ENCODE data around the gene PLA1A.

Gene PLA1A

DNA sequence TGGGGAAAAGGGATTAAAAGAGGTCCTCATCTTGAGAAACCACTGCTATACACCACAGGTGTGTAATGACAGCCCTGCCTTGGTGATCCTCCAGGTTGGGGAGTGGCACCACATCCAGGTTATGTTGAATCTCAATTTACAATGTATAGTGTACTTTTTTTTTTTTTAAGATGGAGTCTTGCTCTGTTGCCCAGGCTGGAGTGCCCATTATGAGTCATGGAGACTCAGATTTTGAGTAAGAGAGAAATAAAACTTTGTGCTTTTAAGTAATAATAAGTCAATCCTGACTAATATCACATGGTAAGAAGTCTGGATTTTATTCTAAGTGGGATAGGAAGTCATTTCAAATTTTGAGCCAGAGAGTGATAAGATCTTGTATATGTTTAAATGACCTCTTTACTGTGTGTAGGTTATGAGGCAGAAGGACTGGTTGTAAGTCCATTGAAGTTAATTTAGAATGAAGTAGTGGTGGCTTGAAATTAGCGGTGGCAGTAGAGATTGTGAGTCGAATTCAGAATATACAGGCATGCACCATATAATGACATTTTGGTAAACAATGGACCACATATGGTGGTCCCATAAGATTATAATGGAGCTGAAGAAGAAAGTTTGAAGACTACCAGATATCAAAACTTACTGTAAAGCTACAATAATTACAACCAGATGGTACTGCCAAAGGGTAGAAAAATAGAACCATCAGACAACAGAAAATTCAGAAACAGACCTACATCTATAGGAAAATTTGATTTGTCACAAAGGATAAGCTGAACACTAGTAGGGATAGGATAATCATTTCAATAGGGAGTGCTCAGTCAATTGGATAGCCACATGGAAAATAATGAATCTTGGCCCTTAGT lies 42.0 kb downstream of the PLA1A start:
- DNase-seq: no peak

DNA sequence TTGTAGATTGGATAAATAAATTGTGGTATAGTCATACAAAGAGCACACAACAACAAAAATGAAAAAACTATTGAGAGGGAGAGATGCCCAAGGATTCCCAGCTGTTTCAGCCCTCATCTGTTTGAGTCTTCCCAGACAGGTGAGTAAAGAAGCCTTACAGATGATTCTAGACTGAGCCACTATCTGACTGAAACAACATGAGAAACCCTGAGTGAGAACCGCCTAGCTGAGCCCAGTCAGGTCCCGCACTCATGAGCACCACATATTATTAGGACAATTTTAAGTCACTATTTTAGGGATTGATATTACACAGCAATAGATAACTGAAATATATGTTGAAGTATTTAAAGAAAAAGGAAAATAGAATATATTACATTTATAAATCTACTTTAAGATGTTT lies 43.7 kb downstream of the PLA1A start:
- DNase-seq: no peak

DNA sequence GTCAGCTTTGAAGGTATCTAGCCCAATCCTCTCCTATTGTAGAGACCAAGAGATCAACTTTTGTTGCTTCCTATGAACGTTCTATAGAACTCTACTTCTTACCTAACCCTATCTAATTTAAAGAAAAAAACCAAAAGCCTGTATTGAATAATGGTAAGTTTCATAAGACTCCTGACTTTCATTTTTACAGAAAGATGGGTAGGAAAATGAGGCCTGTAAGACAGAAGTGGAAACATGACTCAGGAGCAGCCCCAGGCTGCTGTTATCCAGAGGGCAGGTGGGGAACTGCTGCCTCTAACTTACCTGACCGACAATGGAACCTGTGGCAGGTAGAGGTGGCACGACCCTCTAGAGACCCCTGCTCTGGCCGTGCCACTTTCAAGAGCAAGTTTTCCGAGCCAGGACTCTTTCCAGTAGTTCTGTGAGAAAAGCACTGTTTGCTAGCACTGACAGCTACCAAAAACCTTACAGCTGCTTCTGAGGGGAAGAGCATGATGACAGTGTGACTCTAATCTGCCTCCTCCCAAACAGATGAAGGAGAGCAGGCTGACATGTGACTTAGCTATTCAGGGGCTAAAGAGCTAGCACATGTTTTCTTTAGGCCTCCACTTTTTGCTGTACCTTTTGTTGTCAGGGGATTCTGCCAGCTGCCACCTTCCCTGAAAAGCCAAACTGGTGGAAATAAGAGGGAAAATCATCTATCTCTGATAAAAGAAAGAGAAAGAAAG lies 45.2 kb downstream of the PLA1A start:
- no peak for DNase-seq

- no peak for DNase-seq
These were observed 45.8 kb downstream of the PLA1A start for GRCh38 chr3:119643528-119643927.

DNA sequence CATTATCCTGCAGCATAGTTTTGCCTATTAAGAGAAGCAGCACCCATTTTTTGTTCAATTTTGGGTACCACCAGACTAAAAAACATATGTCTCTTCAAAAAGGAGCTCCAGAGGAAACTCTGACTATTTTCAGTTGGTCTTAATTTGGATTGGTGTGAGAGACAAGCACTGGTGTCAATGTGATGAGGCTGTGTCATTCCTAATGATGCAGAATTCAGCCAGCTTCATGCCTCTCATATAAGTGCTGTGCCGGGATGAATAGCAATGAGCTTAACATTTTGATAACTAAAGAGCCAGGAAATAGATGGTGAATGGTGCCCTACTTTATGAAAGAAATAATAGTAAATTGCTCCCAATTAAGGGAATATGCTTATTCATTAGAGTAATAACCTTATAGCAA lies 46.8 kb downstream of the PLA1A start:
- no peak for DNase-seq

DNA sequence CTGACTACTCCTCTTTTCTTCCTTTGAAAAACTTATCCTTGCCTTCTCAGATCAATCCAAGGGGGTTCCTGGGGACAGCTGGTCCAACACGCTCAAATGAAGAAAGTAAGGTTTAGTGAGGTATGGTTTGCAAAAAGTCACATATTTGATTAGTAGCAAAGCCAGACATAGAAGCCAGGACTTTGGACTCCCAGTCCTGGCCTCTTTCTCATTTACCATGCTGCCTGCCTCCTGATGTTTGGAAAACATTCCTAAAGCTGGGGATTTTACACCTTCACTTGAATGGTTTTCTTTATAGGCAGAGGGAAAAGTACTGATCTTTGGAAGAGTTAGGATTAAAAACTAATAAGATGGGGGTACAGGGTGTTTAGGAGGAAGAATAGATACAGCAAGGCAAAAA lies 48.1 kb downstream of the PLA1A start:
- DNase-seq: no peak

- DNase-seq: no peak
These were observed 49.5 kb downstream of the PLA1A start for GRCh38 chr3:119647171-119647570.

DNA sequence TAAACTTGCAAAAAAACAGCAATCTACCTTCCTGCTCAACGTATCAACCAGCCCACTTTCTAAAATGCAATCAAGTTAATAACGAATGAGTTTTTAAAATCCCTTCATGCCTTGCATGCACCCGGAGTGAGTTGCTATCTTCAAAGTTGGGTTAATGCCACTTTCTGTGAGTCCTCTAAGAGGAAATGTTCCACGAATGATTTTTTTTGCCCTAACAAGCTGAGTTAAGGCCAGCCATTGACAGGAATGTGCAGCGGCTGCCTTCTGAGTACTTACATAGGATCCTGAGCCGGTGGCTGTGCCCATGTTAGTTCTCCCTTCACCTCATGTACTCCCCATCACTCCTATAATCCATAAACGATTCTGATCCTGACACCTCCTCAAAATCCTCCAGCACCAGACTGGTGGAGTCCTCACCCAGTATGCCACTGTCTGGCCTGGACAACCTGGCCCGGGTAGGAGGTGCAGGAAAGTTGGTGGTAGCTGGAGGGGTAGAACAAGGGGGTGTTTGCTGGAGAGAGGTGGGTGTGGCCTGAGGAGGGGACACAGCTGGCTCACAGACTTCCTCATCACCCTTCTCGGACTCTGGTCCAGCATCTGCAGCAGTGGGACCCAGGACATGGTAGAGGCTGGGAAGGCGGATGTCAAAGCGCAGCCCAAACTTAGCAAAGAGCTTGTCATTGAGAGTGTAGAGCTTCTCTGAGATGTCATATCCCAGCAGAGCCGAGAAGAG lies 50.3 kb downstream of the PLA1A start:
- no peak for DNase-seq

GRCh38 chr3:119649761-119650160 lies 52.1 kb downstream of the PLA1A start:
- DNase-seq: no peak

DNA sequence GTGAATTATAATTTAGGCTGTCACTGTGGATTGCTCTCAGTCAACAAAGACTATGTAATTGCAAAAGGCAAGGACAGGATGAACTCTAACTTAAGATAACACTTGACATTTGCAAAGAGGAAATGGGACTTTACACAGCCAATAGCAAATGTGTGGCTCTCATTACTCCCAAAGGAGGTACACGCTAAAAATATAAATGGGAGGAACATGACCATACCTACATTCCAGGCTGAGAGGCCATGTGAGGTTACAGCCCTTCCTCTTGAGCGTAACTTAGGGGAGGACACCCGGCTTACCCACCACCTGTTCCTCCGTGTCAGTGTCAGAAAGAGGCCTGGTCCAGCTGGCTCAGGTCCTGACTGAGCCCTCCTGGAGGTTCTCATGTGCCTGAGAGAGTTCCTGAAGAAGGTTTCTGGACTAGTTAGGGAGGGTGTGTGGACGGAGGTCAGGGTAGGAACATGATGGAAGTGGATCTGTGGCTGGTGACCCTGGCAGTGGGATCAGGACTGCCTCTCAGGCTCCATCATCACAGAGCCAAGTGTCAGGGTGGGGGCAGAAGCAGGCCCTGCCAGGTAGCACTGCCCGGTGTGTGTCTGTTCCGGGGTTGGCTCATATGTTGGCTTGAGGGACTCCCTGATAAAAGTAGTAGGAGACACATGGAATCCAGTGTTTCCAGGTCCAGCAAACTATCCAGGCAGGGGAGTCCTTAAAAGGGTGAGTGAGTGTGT lies 54.8 kb downstream of the PLA1A start:
- no peak for DNase-seq

DNA sequence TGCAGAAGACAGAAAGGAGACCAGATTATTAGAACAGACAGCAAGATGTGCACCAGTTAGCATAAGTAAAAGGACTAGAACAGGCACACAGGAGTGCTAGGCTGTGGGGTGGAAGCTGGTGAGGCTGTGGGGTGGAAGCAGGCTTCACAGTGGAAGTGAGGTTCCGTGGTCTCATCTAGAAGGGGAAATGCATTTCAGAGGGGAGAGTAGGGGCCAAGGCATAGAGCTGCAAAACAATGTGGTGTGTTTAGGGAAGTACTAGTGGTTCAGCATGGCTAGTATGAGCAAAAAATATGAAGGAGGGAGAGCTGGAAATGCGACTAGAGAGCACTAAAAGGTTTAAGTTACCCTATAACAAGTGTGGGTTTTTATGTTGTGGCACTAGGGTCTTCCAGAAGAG lies 56.2 kb downstream of the PLA1A start:
- no peak for DNase-seq

DNA sequence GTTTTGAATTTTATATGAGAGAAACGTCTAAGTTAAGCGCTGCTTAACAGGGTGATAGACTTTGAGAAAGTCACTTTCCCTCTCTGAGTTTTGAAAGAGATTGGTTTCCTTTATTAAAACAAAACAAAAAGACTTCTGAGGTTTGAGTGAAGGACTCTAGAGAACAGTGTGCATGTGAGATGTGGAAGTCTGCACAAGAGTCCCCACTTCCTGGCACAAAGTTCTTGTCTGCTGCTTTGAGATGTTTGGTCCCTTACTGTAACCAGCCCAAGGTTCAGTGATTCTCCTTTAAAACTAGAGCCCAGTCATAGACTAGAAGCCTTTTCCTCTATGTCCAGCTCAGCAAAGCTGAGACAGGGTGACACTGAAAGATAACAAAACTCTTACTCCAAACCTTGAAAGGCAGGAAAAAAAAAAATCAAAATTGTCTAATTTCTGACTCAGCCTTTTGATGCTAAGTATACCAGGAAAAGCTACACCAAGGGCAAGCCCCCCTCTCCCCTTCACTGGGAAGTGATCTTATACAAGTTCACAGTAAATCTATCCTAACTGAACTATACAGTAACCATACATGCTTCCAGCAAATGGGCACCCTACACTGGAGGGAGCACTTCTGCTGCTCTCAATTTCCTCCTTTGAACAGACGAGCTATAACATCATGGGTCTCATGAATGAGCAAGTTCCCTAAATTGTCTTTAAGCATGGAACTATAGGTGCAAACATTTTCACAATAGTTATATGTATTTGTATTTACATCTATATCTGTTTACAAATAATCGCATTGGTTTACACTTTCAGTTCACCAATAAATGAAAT lies 60.4 kb downstream of the PLA1A start:
- DNase-seq: no peak

DNA sequence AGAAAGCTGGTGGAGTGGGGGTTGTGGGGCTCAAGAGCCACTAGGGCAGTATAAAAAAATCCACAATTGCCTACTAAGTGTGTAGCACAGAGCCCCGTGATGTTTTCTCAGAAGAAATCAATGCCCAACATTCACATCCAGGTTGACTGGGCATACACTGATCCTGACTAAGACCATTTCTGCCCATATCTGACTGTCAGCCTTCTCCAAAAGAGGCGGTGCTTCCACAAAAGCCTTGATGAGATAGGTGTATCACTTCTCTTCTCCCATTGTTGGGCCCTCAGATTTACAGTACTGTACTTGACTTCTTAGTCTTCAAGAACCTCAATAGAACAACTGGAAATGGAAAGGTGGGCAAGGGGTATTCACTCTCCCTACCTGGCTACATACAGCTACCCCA lies 61.3 kb downstream of the PLA1A start:
- DNase-seq: no peak

GRCh38 chr3:119659606-119660291 lies 62.1 kb downstream of the PLA1A start:
- no peak for DNase-seq

GRCh38 chr3:119660474-119661440 lies 63.1 kb downstream of the PLA1A start, which contains the start of gene POPDC2:
Gene POPDC2 (minus strand): TSS chr3:119660589. CDS start chr3:119660423, 166 bp downstream.
- no peak for DNase-seq

DNA sequence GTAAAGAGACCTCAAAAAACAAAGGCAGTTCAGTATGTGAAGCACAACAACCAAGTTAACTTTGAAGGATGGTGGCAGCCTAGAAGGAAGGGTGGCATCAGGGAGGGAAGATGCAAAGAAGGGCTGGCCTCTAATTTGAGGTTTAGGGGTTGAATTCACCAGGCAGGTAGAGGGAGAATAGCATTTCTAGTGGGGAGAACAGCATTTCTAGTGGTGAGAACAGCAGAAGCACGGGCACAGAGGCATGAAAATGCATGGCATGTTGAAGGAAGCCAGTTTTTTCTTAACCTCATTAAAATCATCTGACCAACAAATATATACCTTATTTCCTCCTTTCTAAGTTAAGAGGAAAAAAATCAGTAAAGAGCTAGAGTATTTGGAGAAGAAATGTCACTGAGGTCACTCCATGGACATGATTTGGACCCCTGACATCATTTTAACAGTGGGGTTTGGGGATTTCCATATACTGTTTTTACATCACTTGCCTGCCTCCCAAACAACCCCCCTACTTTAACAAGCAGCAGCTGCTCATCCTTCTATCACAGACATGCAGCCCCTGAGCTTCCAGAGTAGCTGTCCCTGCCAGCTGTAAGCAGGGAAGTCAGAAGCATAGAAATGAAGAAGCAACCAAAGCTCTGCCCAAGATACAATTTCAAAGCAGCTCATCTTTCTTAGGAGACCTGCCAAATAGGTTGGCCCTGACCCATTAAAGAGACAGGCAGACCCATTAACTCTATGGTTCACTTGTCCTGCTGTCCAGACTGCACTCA lies 65.1 kb downstream of the PLA1A start:
- no peak for DNase-seq

- no peak for DNase-seq
These were observed 66.2 kb downstream of the PLA1A start for GRCh38 chr3:119663885-119664284.

DNA sequence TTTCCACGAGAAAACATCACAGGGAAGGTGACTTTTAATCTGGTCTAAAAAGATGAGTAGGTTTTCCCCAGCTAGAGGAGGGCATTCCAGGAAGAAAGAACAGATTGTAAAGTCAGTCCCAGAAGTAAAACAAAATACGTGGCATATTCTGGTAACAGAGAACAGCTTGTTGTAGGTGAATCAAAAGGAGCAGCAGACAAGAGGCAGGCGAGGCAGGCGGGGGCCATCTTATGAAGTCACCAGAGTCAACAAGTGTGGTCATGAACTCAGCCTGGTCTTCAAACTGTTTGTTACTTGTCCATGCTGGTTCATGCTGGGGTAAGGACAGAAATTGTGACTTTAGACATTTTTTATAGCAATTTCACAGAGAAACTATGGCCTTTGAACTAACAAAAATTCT lies 66.7 kb downstream of the PLA1A start:
- DNase-seq: no peak

DNA sequence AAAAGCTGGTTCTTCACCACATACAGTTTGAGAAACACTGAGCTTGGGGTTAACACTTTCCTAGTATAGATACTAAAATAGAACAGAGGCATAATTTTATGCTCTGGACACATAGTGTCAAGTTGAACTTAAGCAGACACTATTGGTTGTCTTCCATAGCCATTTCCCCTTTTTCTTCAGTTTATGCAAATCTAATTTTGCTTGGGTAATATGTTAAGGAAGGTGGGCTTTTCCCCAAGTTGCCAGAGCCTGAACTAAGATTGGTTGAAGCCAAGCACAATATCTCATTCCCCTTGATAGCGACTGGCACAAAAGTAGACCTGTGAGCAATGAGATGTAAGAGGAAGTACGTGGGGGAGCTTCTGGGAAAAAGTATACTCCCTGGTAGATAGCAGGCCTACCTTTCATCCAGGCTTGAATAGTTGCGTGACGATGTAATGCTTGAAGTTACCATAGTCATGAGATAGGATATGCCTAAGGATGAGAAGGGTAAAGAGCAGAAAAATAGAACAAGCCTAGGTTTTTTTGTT lies 67.2 kb downstream of the PLA1A start:
- DNase-seq: no peak

All from NCI-H2227 treated with DMSO at 0.1 percent for 48 hours (cell line).